CD4-positive, CD25-positive, alpha-beta regulatory T cell (primary cell): Measurements from ENCODE around the gene UCN2. TPM values are rescaled to one million over a fixed set of nuclear protein-coding genes. Genes with fewer than 3 reads are reported as not detected.
A peak's percentile ranks its signal among the peaks of the same experiment; 100 is the strongest.

Experiments used
- ATAC-seq, 2 donors: fragments of 150-1000 bp; cut with Tn5 transposase; one replicate each; pipeline ENCODE4 v1.10.0; 2021; ENCODE audit warnings: low read depth in 2 of 2, moderate number of reproducible peaks in 2 of 2, moderate library complexity in 1 of 2
- DNase-seq, 3 donors: peaks; one replicate each; pipeline versions ENCODE4 v3.0.0 to v3.0.0-alpha.2; 2012 to 2022; ENCODE audit warnings: mixed read lengths in 1 of 3
- H3K27ac ChIP-seq: one replicate; pipeline ENCODE4 v1.7.0; 2013; ENCODE audit warnings: mild to moderate bottlenecking, low read length; ENCODE audit not compliant: insufficient read depth, poor library complexity, severe bottlenecking
- H3K27me3 ChIP-seq: one replicate; pipeline ENCODE4 v1.7.0; 2013; ENCODE audit warnings: low read length; ENCODE audit not compliant: control insufficient read depth, insufficient read depth
- H3K36me3 ChIP-seq: one replicate; pipeline ENCODE4 v1.7.0; 2013; ENCODE audit warnings: mild to moderate bottlenecking, low read length, moderate library complexity; ENCODE audit not compliant: control insufficient read depth, insufficient read depth
- H3K4me1 ChIP-seq: 2 replicates; pipeline ENCODE4 v1.7.0; 2013; ENCODE audit warnings: mild to moderate bottlenecking, low read length; ENCODE audit not compliant: insufficient read depth, control insufficient read depth, poor library complexity, severe bottlenecking
- H3K4me3 ChIP-seq: one replicate; pipeline ENCODE4 v1.7.0; 2013; ENCODE audit warnings: low read depth, mild to moderate bottlenecking, low read length, moderate library complexity
- H3K9me3 ChIP-seq, 2 experiments: 1 replicate in 1 of 2; 2 replicates in 1 of 2; pipeline ENCODE4 v1.7.0; 2013; ENCODE audit warnings: low read length in 2 of 2, mild to moderate bottlenecking in 1 of 2, moderate library complexity in 1 of 2; ENCODE audit not compliant: control insufficient read depth in 2 of 2
- H3K27ac Mint-ChIP-seq, 3 donors: one replicate each; pipeline ENCODE4 v1.8.0; 2020 to 2022; ENCODE audit warnings: mild to moderate bottlenecking in 3 of 3, mixed read lengths in 3 of 3, moderate library complexity in 2 of 3
- H3K27me3 Mint-ChIP-seq: one replicate; pipeline ENCODE4 v1.8.0; 2022; ENCODE audit warnings: mild to moderate bottlenecking, mixed read lengths
- H3K36me3 Mint-ChIP-seq: one replicate; pipeline ENCODE4 v1.8.0; 2020; ENCODE audit warnings: mixed read lengths
- H3K4me1 Mint-ChIP-seq, 4 donors: one replicate each; pipeline ENCODE4 v1.8.0; 2020 to 2022; ENCODE audit warnings: mixed read lengths in 4 of 4, mild to moderate bottlenecking in 1 of 4
- H3K4me3 Mint-ChIP-seq, 4 donors: one replicate each; pipeline ENCODE4 v1.8.0; 2020 to 2022; ENCODE audit warnings: mild to moderate bottlenecking in 4 of 4, mixed read lengths in 4 of 4, moderate library complexity in 3 of 4
- H3K9me3 Mint-ChIP-seq, 7 donors: one replicate each; pipeline ENCODE4 v1.8.0; 2020 to 2022; ENCODE audit warnings: mixed read lengths in 7 of 7, mild to moderate bottlenecking in 3 of 7, moderate library complexity in 2 of 7
- polyA plus RNA-seq, 4 donors: library from polyadenylated mRNA; unstranded; fragments of 300-500 nt; fragmentation: Illumina TruSeq; gene quantifications; one replicate each; pipeline ENCODE4 v1.2.3, GENCODE V29; 2021
- total RNA-seq: library from RNA; stranded (reverse); gene quantifications from one replicate; pipeline ENCODE4 v1.2.3, GENCODE V29; 2022

UCN2 gene
- total and polyA plus RNA-seq, 5 donors from 2014 or later, result not detected

- no peaks in the 10 kb centered on the region for H3K27me3 ChIP-seq
- Mint-ChIP-seq H3K36me3 (no peaks in the 10 kb centered on the region), H3K27ac (no peak overlapping the region), H3K4me3 (no peak overlapping the region), H3K27me3 (no peaks in the 10 kb centered on the region), H3K4me1 (no peaks in the 10 kb centered on the region), H3K9me3 (peaks cover 0 to 1% (median 0%) of the 10 kb centered on the region in 7 donors)
- H3K36me3 ChIP-seq, result no peaks in the 10 kb centered on the region
- no peak overlapping the region for H3K4me3 ChIP-seq
- no peaks in the 10 kb centered on the region for H3K4me1 ChIP-seq
- no peak overlapping the region for H3K27ac ChIP-seq
- ATAC-seq, result no peak
- no peak for DNase-seq
- H3K9me3 ChIP-seq, result no peaks in the 10 kb centered on the region
Observed at GRCh38 chr3:48571938-48572337, 8.4 kb upstream of the UCN2 start.

GRCh38 chr3:48569808-48570450 is 6.3 kb upstream of the UCN2 start:
- no peak for ATAC-seq
- DNase-seq, result no peak
- H3K4me1 ChIP-seq, result no peaks in the 10 kb centered on the region
- no peaks in the 10 kb centered on the region for H3K9me3 ChIP-seq
- H3K27me3 ChIP-seq, result no peaks in the 10 kb centered on the region
- Mint-ChIP-seq H3K27ac (no peak overlapping the region), H3K27me3 (no peaks in the 10 kb centered on the region), H3K4me1 (no peaks in the 10 kb centered on the region), H3K4me3 (peak overlapping the region in 1 of 4 donors; percentile 15), H3K36me3 (no peaks in the 10 kb centered on the region), H3K9me3 (peaks cover 0 to 1% (median 0%) of the 10 kb centered on the region in 7 donors)
- H3K36me3 ChIP-seq, result no peaks in the 10 kb centered on the region
- no peak overlapping the region for H3K27ac ChIP-seq
- H3K4me3 ChIP-seq, result no peak overlapping the region

DNA sequence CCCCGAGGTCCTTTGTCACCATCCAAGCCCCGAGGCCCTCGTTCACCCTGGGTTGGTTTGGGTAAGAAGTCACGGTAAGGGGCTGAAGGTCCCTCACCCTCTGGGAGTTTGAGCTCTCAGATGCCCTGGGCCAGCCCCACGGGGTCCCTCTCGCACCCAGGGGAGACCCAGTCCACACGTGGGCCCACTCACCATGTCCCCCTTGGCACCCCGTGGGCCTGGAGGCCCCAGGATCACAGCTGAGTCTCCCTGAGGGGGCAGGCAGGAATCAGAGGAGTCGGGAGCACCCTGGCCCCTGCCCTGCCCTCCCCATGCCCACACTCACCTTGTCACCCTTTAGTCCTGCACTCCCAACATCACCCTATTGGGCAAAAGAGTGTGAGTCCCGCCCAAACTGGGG is 5.8 kb upstream of the UCN2 start:
- ATAC-seq (no peak), DNase-seq (no peak)
- no peaks in the 10 kb centered on the region for H3K36me3 Mint-ChIP-seq
- H3K27me3 Mint-ChIP-seq, result no peaks in the 10 kb centered on the region
- Histone ChIP-seq H3K27ac (no peak overlapping the region), H3K36me3 (no peaks in the 10 kb centered on the region), H3K4me3 (no peak overlapping the region), H3K9me3 (no peaks in the 10 kb centered on the region), H3K4me1 (no peaks in the 10 kb centered on the region), H3K27me3 (no peaks in the 10 kb centered on the region)
- no peak overlapping the region for H3K4me3 Mint-ChIP-seq
- no peaks in the 10 kb centered on the region for H3K4me1 Mint-ChIP-seq
- peaks cover 0 to 1% (median 0%) of the 10 kb centered on the region in 7 donors for H3K9me3 Mint-ChIP-seq
- H3K27ac Mint-ChIP-seq, result no peak overlapping the region

GRCh38 chr3:48568476-48568875 is 4.9 kb upstream of the UCN2 start:
- Mint-ChIP-seq H3K4me1 (no peaks in the 10 kb centered on the region), H3K4me3 (no peak overlapping the region), H3K27ac (no peak overlapping the region), H3K9me3 (peaks cover 0 to 1% (median 0%) of the 10 kb centered on the region in 7 donors), H3K36me3 (no peaks in the 10 kb centered on the region), H3K27me3 (no peaks in the 10 kb centered on the region)
- H3K36me3 ChIP-seq, result no peaks in the 10 kb centered on the region
- H3K27me3 ChIP-seq, result no peaks in the 10 kb centered on the region
- no peak for ATAC-seq
- H3K9me3 ChIP-seq, result no peaks in the 10 kb centered on the region
- no peak for DNase-seq
- H3K4me1 ChIP-seq, result no peaks in the 10 kb centered on the region
- H3K27ac ChIP-seq, result no peak overlapping the region
- H3K4me3 ChIP-seq, result no peak overlapping the region

GRCh38 chr3:48567500-48567899 is 3.9 kb upstream of the UCN2 start:
- Histone ChIP-seq H3K4me3 (no peak overlapping the region), H3K27ac (no peak overlapping the region), H3K9me3 (no peaks in the 10 kb centered on the region), H3K36me3 (no peaks in the 10 kb centered on the region), H3K27me3 (no peaks in the 10 kb centered on the region), H3K4me1 (no peaks in the 10 kb centered on the region)
- Mint-ChIP-seq H3K27me3 (peaks cover 4% of the 10 kb centered on the region), H3K36me3 (no peaks in the 10 kb centered on the region), H3K4me1 (no peaks in the 10 kb centered on the region), H3K27ac (peak overlapping the region in 1 of 3 donors; percentile 38), H3K4me3 (no peak overlapping the region), H3K9me3 (peaks cover 0 to 1% (median 0%) of the 10 kb centered on the region in 7 donors)
- DNase-seq, result no peak
- no peak for ATAC-seq

GRCh38 chr3:48567090-48567489 is 3.5 kb upstream of the UCN2 start:
- ATAC-seq, result no peak
- Histone ChIP-seq H3K36me3 (no peaks in the 10 kb centered on the region), H3K27me3 (no peaks in the 10 kb centered on the region), H3K4me1 (no peaks in the 10 kb centered on the region), H3K27ac (no peak overlapping the region), H3K9me3 (no peaks in the 10 kb centered on the region), H3K4me3 (no peak overlapping the region)
- H3K9me3 Mint-ChIP-seq, result peaks cover 0 to 1% (median 0%) of the 10 kb centered on the region in 7 donors
- no peaks in the 10 kb centered on the region for H3K4me1 Mint-ChIP-seq
- DNase-seq, result no peak
- H3K4me3 Mint-ChIP-seq, result no peak overlapping the region
- no peaks in the 10 kb centered on the region for H3K36me3 Mint-ChIP-seq
- peaks cover 4% of the 10 kb centered on the region for H3K27me3 Mint-ChIP-seq
- H3K27ac Mint-ChIP-seq, result no peak overlapping the region

DNA sequence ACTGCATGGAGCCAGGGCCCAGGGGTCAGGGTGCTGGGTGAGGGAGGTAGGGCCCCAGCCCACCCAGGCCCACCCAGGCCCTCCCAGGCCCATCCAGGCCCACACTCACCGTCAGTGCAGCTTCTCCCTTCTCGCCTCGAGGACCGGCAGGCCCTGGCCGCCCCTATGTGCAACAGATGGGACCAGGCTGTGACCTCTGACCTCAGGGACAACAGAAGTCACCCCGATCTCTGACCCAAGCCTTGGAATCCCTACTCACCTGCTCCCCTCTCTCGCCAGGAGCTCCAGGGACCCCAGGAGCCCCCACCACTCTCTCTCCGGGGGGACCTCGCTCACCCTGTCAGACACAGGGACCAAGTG is 2.8 kb upstream of the UCN2 start:
- Histone ChIP-seq H3K27me3 (no peaks in the 10 kb centered on the region), H3K27ac (no peak overlapping the region), H3K4me3 (no peak overlapping the region), H3K36me3 (no peaks in the 10 kb centered on the region), H3K4me1 (no peaks in the 10 kb centered on the region), H3K9me3 (no peaks in the 10 kb centered on the region)
- Mint-ChIP-seq H3K27ac (peak overlapping the region in 1 of 3 donors; percentile 45), H3K4me1 (no peaks in the 10 kb centered on the region), H3K9me3 (peaks cover 0 to 1% (median 0%) of the 10 kb centered on the region in 7 donors), H3K36me3 (no peaks in the 10 kb centered on the region), H3K27me3 (peaks cover 4% of the 10 kb centered on the region), H3K4me3 (no peak overlapping the region)
- ATAC-seq (no peak), DNase-seq (no peak)

GRCh38 chr3:48565591-48566400 is 2.2 kb upstream of the UCN2 start:
- no peaks in the 10 kb centered on the region for H3K4me1 ChIP-seq
- H3K27ac Mint-ChIP-seq, result no peak overlapping the region
- H3K4me3 ChIP-seq, result no peak overlapping the region
- peaks cover 0 to 1% (median 0%) of the 10 kb centered on the region in 7 donors for H3K9me3 Mint-ChIP-seq
- DNase-seq (no peak), ATAC-seq (no peak)
- no peaks in the 10 kb centered on the region for H3K36me3 ChIP-seq
- H3K36me3 Mint-ChIP-seq, result no peaks in the 10 kb centered on the region
- no peak overlapping the region for H3K27ac ChIP-seq
- H3K4me1 Mint-ChIP-seq, result no peaks in the 10 kb centered on the region
- H3K9me3 ChIP-seq, result no peaks in the 10 kb centered on the region
- no peak overlapping the region for H3K4me3 Mint-ChIP-seq
- H3K27me3 ChIP-seq, result no peaks in the 10 kb centered on the region
- peaks cover 4% of the 10 kb centered on the region for H3K27me3 Mint-ChIP-seq
